K562 (cell line): Measurements from ENCODE around the gene NUTF2. TPM values are rescaled to one million over a fixed set of nuclear protein-coding genes. Genes with fewer than 3 reads are reported as not detected.

Source experiments
- CBFB ChIP-seq: sonication (generic); formaldehyde crosslinking; IDR thresholded peaks from 2 replicates; pipeline ENCODE4 v1.4.0; 2020; ENCODE audit warnings: mild to moderate bottlenecking, missing genetic modification reagents
- CCAR2 ChIP-seq: fragments of 200-400 bp; formaldehyde crosslinking; IDR thresholded peaks from 2 replicates; pipeline ENCODE4 v1.6.1; 2017; ENCODE audit warnings: mild to moderate bottlenecking, low read depth, low read length
- CEBPB ChIP-seq: fragments of 450-650 bp; IDR thresholded peaks from 2 replicates; pipeline ENCODE4 v1.6.1; 2016; ENCODE audit warnings: missing genetic modification characterization, missing compliant biosample characterization
- CHD1 ChIP-seq: fragments of 200-600 bp; sonication (generic); IDR thresholded peaks from one replicate; pipeline ENCODE4 v1.6.1; 2012; ENCODE audit warnings: mild to moderate bottlenecking, moderate library complexity, low read length, inconsistent platforms
- HMBOX1 ChIP-seq: sonication (generic); IDR thresholded peaks from 2 replicates; pipeline ENCODE4 v1.6.1; 2016
- HMG20A ChIP-seq: fragments of 450-650 bp; formaldehyde crosslinking; conservative IDR thresholded peaks from 2 replicates; pipeline ENCODE4 v1.4.0; 2020; ENCODE audit warnings: mild to moderate bottlenecking, mixed read lengths
- KLF1 ChIP-seq: fragments of 450-650 bp; IDR thresholded peaks from 2 replicates; pipeline ENCODE4 v1.6.1; 2016; ENCODE audit warnings: missing genetic modification characterization, missing compliant biosample characterization
- LEF1 ChIP-seq: fragments of 450-650 bp; IDR thresholded peaks from 2 replicates; pipeline ENCODE4 v1.6.1; 2016; ENCODE audit warnings: mild to moderate bottlenecking
- MTA3 ChIP-seq: fragments of 450-650 bp; formaldehyde crosslinking; IDR thresholded peaks from 2 replicates; pipeline ENCODE4 v1.6.1; 2017; ENCODE audit warnings: mild to moderate bottlenecking, borderline replicate concordance
- MYC ChIP-seq, 2 experiments: fragments of 250-450 bp in 1 of 2; sonication (Bioruptor Pico) in 1 of 2; IDR thresholded peaks; 2 replicates each; pipeline versions ENCODE4 v1.5.1 to v1.6.1; 2012 to 2021; ENCODE audit warnings: low read depth in 2 of 2, borderline replicate concordance in 1 of 2, improper control_type of control experiment in 1 of 2, low read length in 1 of 2, mild to moderate bottlenecking in 1 of 2, moderate library complexity in 1 of 2
- POLR3G ChIP-seq: IDR thresholded peaks from 2 replicates; pipeline ENCODE4 v1.6.1; 2011; ENCODE audit not compliant: insufficient read length, insufficient replicate concordance; ENCODE audit errors: extremely low read depth
- RNF2 ChIP-seq: sonication (generic); IDR thresholded peaks from 2 replicates; pipeline ENCODE4 v1.6.1; 2016
- SMAD4 ChIP-seq: fragments of 250-450 bp; sonication (Bioruptor Pico); conservative IDR thresholded peaks from 2 replicates; pipeline ENCODE4 v1.8.0; 2021; ENCODE audit warnings: inconsistent platforms, mild to moderate bottlenecking, moderate library complexity
- SMARCE1 ChIP-seq: fragments of 450-650 bp; IDR thresholded peaks from 2 replicates; pipeline ENCODE4 v1.7.1; 2016; ENCODE audit warnings: mild to moderate bottlenecking
- SP2 ChIP-seq: IDR thresholded peaks from 2 replicates; pipeline ENCODE4 v1.6.1; 2011; ENCODE audit warnings: mild to moderate bottlenecking, low read depth, low read length, moderate library complexity; ENCODE audit not compliant: poor library complexity, severe bottlenecking; ENCODE audit errors: extremely low read depth
- STAT5A ChIP-seq: IDR thresholded peaks from 2 replicates; pipeline ENCODE4 v1.6.1; 2012; ENCODE audit warnings: low read length, inconsistent platforms, borderline replicate concordance
- WHSC1 ChIP-seq: IDR thresholded peaks from one replicate; pipeline ENCODE4 v1.6.1; 2012; ENCODE audit warnings: low read length, control low read depth, inconsistent platforms
- ZBTB2 ChIP-seq: fragments of 450-650 bp; IDR thresholded peaks from 2 replicates; pipeline ENCODE4 v1.6.1; 2016; ENCODE audit warnings: antibody characterized with exemption
- ZNF239 ChIP-seq: fragments of 250-450 bp; sonication (Bioruptor Pico); IDR thresholded peaks from 2 replicates; pipeline ENCODE4 v1.4.0; 2020; ENCODE audit warnings: mild to moderate bottlenecking
- ZNF77 ChIP-seq: fragments of 250-450 bp; sonication (Bioruptor Pico); IDR thresholded peaks from 2 replicates; pipeline ENCODE4 v1.5.0; 2020
- polyA plus RNA-seq, 8 experiments: library from polyadenylated mRNA; depleted of rRNA in 4 of 8; stranded (reverse) in 5 of 8; unstranded in 3 of 8; fragments of >200 nt; fragmentation: Nextera tagmentation in 2 of 8; fragmentation: Illumina TruSeq in 1 of 8; extraction: Ambion mirVana in 2 of 8; extraction: Trizol in 1 of 8; gene quantifications; 2 replicates each; pipeline versions ENCODE4 v1.2.1 to v1.2.3, GENCODE V29; 2011 to 2014; ENCODE audit warnings: inconsistent platforms in 1 of 8, missing spikeins in 1 of 8
- total RNA-seq, 7 experiments: library from RNA; depleted of rRNA in 6 of 7; stranded (reverse); fragments of >200 nt in 6 of 7; fragmentation: Illumina TruSeq in 2 of 7; extraction: Trizol in 2 of 7; gene quantifications; 2 replicates each; pipeline versions ENCODE4 v1.2.1 to v1.2.3, GENCODE V29; 2011 to 2021; ENCODE audit warnings: low replicate concordance in 1 of 7
- TF ChIP-seq, protein P1 (sequence below): IDR thresholded peaks from 3 replicates; pipeline ENCODE4 v1.6.1; 2011; ENCODE audit warnings: borderline replicate concordance, mild to moderate bottlenecking; ENCODE audit not compliant: insufficient read length, insufficient read depth
- TF ChIP-seq, protein P2 (sequence below): sonication (generic); formaldehyde crosslinking; IDR thresholded peaks from 2 replicates; pipeline ENCODE4 v1.8.0; 2022; ENCODE audit warnings: missing genetic modification reagents, mild to moderate bottlenecking, borderline replicate concordance
- TF ChIP-seq, protein P3 (sequence below): fragments of 200-800 bp; sonication (Bioruptor generic); IDR thresholded peaks from 2 replicates; pipeline ENCODE4 v1.6.1; 2017; ENCODE audit warnings: missing genetic modification characterization, missing compliant biosample characterization

Gene NUTF2
- total and polyA plus RNA-seq, 9 of the 15 experiments (the other 6 are each of a cell fraction or from before 2014, with no cell fraction given), result 106 to 248 (median 147) TPM

- TF ChIP-seq HMBOX1 (no peak), KLF1 (tag) (no peak), ZNF77 (CRISPR knock-in tag) (no peak), ZNF239 (no peak), SMAD4 (CRISPR knock-in tag) (0 out of 2 replicates have a peak, but pooled peaks have one; percentile 9), CEBPB (no peak), CCAR2 (no peak), SMARCE1 (no peak), LEF1 (no peak), STAT5A (no peak), HMG20A (no peak), CBFB (CRISPR knock-in tag) (0 out of 2 replicates have a peak, but pooled peaks have one; percentile 52), ZBTB2 (no peak), POLR3G (no peak), CHD1 (no peak), WHSC1 (no peak), SP2 (no peak), MTA3 (no peak), MYC (IDR thresholded peaks at IDR 0.05; ENCODE audit: low read depth, low read length) (peak; percentile 58), MYC (CRISPR knock-in tag; IDR thresholded peaks at IDR 0.05; ENCODE audit: borderline replicate concordance, low read depth) (no peak), RNF2 (no peak)
- TF ChIP-seq, protein P1, sequence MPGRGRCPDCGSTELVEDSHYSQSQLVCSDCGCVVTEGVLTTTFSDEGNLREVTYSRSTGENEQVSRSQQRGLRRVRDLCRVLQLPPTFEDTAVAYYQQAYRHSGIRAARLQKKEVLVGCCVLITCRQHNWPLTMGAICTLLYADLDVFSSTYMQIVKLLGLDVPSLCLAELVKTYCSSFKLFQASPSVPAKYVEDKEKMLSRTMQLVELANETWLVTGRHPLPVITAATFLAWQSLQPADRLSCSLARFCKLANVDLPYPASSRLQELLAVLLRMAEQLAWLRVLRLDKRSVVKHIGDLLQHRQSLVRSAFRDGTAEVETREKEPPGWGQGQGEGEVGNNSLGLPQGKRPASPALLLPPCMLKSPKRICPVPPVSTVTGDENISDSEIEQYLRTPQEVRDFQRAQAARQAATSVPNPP, result no peak
- TF ChIP-seq, protein P2, sequence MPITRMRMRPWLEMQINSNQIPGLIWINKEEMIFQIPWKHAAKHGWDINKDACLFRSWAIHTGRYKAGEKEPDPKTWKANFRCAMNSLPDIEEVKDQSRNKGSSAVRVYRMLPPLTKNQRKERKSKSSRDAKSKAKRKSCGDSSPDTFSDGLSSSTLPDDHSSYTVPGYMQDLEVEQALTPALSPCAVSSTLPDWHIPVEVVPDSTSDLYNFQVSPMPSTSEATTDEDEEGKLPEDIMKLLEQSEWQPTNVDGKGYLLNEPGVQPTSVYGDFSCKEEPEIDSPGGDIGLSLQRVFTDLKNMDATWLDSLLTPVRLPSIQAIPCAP (CRISPR knock-in tag), result no peak
- TF ChIP-seq, protein P3, sequence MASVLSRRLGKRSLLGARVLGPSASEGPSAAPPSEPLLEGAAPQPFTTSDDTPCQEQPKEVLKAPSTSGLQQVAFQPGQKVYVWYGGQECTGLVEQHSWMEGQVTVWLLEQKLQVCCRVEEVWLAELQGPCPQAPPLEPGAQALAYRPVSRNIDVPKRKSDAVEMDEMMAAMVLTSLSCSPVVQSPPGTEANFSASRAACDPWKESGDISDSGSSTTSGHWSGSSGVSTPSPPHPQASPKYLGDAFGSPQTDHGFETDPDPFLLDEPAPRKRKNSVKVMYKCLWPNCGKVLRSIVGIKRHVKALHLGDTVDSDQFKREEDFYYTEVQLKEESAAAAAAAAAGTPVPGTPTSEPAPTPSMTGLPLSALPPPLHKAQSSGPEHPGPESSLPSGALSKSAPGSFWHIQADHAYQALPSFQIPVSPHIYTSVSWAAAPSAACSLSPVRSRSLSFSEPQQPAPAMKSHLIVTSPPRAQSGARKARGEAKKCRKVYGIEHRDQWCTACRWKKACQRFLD (CRISPR knock-in tag), result no peak
Measured at GRCh38 chr16:67842509-67843342, 4.0 kb upstream of the NUTF2 start (continued).
